Bone marrow (tissue), 2 donors: Measurements from ENCODE around the gene OPHN1.

Experiments used
- DNase-seq, 2 donors: peaks; one replicate each; lab custom pipeline; 2025; lab: John Stamatoyannopoulos, UW

Gene OPHN1

GRCh38 chrX:68249401-68249831, 183.9 kb downstream of the OPHN1 start:
- DNase-seq: no peak

GRCh38 chrX:68238568-68238967, 194.7 kb downstream of the OPHN1 start:
- no peak for DNase-seq

GRCh38 chrX:68234171-68234910, 199.0 kb downstream of the OPHN1 start:
- DNase-seq: no peak

- DNase-seq: no peak
These were observed 201.1 kb downstream of the OPHN1 start for GRCh38 chrX:68232206-68232605.

GRCh38 chrX:68209008-68209407, 224.3 kb downstream of the OPHN1 start:
- DNase-seq: no peak

GRCh38 chrX:68204521-68205038, 228.7 kb downstream of the OPHN1 start:
- no peak for DNase-seq

- no peak for DNase-seq
These were observed 229.6 kb downstream of the OPHN1 start for GRCh38 chrX:68203646-68204045.

GRCh38 chrX:68203211-68203610, 230.1 kb downstream of the OPHN1 start:
- no peak for DNase-seq

- no peak for DNase-seq
These were observed 234.0 kb downstream of the OPHN1 start for GRCh38 chrX:68199062-68199848.

GRCh38 chrX:68196939-68197791, 236.1 kb downstream of the OPHN1 start:
- DNase-seq: peak; percentile 0 to 6

GRCh38 chrX:68195561-68195960, 237.7 kb downstream of the OPHN1 start:
- no peak for DNase-seq

GRCh38 chrX:68193786-68194185, 239.5 kb downstream of the OPHN1 start:
- DNase-seq: no peak

GRCh38 chrX:68193234-68193633, 240.1 kb downstream of the OPHN1 start:
- DNase-seq: peak in 1 of 2 donors; percentile 8

- DNase-seq: no peak
These were observed 242.5 kb downstream of the OPHN1 start for GRCh38 chrX:68190799-68191198.

GRCh38 chrX:68186552-68187262, 246.6 kb downstream of the OPHN1 start:
- DNase-seq: peak in 1 of 2 donors; percentile 36

- DNase-seq: no peak
These were observed 248.1 kb downstream of the OPHN1 start for GRCh38 chrX:68185161-68185560.

GRCh38 chrX:68183612-68184214, 249.6 kb downstream of the OPHN1 start:
- DNase-seq: peak in 1 of 2 donors; percentile 4

GRCh38 chrX:68180579-68180978, 252.7 kb downstream of the OPHN1 start:
- DNase-seq: no peak

GRCh38 chrX:68179355-68179754, 253.9 kb downstream of the OPHN1 start:
- DNase-seq: no peak

GRCh38 chrX:68177542-68177941, 255.8 kb downstream of the OPHN1 start:
- no peak for DNase-seq

GRCh38 chrX:68175562-68175961, 257.7 kb downstream of the OPHN1 start:
- no peak for DNase-seq
